Stimulated activated CD8-positive, alpha-beta memory T cell treated with anti-CD3 and anti-CD28 coated beads, Interleukin-7, amount 100 ng/mL, for 4 hours (primary cell): ENCODE results near the gene CUBN.

ENCODE experiments used
- DNase-seq, 2 donors: peaks; one replicate each; pipeline ENCODE4 v3.0.0-alpha.2; 2020; ENCODE audit warnings: low read depth in 2 of 2

The CUBN gene

GRCh38 chr10:16952080-16952479, 177.5 kb downstream of the CUBN start:
- no peak for DNase-seq

- no peak for DNase-seq
These were observed 178.7 kb downstream of the CUBN start for GRCh38 chr10:16950656-16951601.

- DNase-seq, result no peak
These were observed 179.8 kb downstream of the CUBN start for GRCh38 chr10:16949816-16950215.

GRCh38 chr10:16948361-16948760, 181.2 kb downstream of the CUBN start:
- DNase-seq, result peak; percentile 24 to 29

GRCh38 chr10:16947069-16947468, 182.5 kb downstream of the CUBN start:
- no peak for DNase-seq

GRCh38 chr10:16945593-16945992, 184.0 kb downstream of the CUBN start:
- no peak for DNase-seq

GRCh38 chr10:16944986-16945385, 184.6 kb downstream of the CUBN start:
- no peak for DNase-seq

GRCh38 chr10:16944402-16944801, 185.2 kb downstream of the CUBN start:
- no peak for DNase-seq

- no peak for DNase-seq
These were observed 186.0 kb downstream of the CUBN start for GRCh38 chr10:16943295-16944285.

- no peak for DNase-seq
These were observed 187.1 kb downstream of the CUBN start for GRCh38 chr10:16942381-16943078.

GRCh38 chr10:16941870-16942269, 187.7 kb downstream of the CUBN start:
- DNase-seq, result no peak

GRCh38 chr10:16941067-16941466, 188.5 kb downstream of the CUBN start:
- no peak for DNase-seq

GRCh38 chr10:16938952-16939351, 190.7 kb downstream of the CUBN start:
- DNase-seq, result no peak

- no peak for DNase-seq
These were observed 195.2 kb downstream of the CUBN start for GRCh38 chr10:16934461-16934860.

- no peak for DNase-seq
These were observed 195.8 kb downstream of the CUBN start for GRCh38 chr10:16933783-16934182.

GRCh38 chr10:16931930-16932329, 197.7 kb downstream of the CUBN start:
- no peak for DNase-seq

GRCh38 chr10:16930540-16930939, 199.1 kb downstream of the CUBN start:
- DNase-seq, result no peak

GRCh38 chr10:16929069-16929468, 200.5 kb downstream of the CUBN start:
- DNase-seq, result no peak

- DNase-seq, result no peak
These were observed 202.1 kb downstream of the CUBN start for GRCh38 chr10:16927546-16927945.

GRCh38 chr10:16923726-16924125, 205.9 kb downstream of the CUBN start:
- no peak for DNase-seq

- DNase-seq, result no peak
These were observed 206.3 kb downstream of the CUBN start for GRCh38 chr10:16923309-16923708.
